Activated T-helper 2 cell treated with anti-CD3 and anti-CD28 coated beads, Interferon-gamma antibody, Interleukin-2, Interleukin-4, amounts not matched to agents 10 μg/mL and 5 μg/mL and 100 μg/mL, durations not matched to agents 14 hours and 24 hours and 36 hours (primary cell): ENCODE data around the gene BARX2. TPM values are rescaled to one million over a fixed set of nuclear protein-coding genes. Genes with fewer than 3 reads are reported as not detected.

ENCODE experiments used
- DNase-seq: peaks from one replicate; pipeline ENCODE4 v3.0.0; 2021; ENCODE audit warnings: low spot score
- H3K27ac Mint-ChIP-seq: one replicate; pipeline ENCODE4 v1.8.0; 2021; ENCODE audit warnings: mixed read lengths
- H3K27me3 Mint-ChIP-seq: one replicate; pipeline ENCODE4 v1.8.0; 2021; ENCODE audit warnings: low read depth, mixed read lengths
- H3K36me3 Mint-ChIP-seq: one replicate; pipeline ENCODE4 v1.8.0; 2021; ENCODE audit warnings: low read depth, mixed read lengths
- H3K4me1 Mint-ChIP-seq: one replicate; pipeline ENCODE4 v1.8.0; 2021; ENCODE audit warnings: low read depth, mixed read lengths
- H3K4me3 Mint-ChIP-seq: one replicate; pipeline ENCODE4 v1.8.0; 2021; ENCODE audit warnings: low read depth, mild to moderate bottlenecking, moderate library complexity, mixed read lengths
- H3K9me3 Mint-ChIP-seq: one replicate; pipeline ENCODE4 v1.8.0; 2021; ENCODE audit warnings: mixed read lengths
- intact Hi-C: fragments of 100-400 bp; cut with micrococcal nuclease; formaldehyde crosslinking; loops from one replicate; pipeline ENCODE4 v1.15.1; 2023
- total RNA-seq: library from RNA; stranded (reverse); gene quantifications from 2 replicates; pipeline ENCODE4 v1.2.3, GENCODE V29; 2022

BARX2 gene
- total RNA-seq, 1 donor from 2014 or later: 4.7 TPM

GRCh38 chr11:129364143-129364654 is 11.4 kb upstream of the BARX2 start:
- no peaks in the 10 kb centered on the region for H3K36me3 Mint-ChIP-seq
- H3K9me3 Mint-ChIP-seq: no peaks in the 10 kb centered on the region
- H3K4me3 Mint-ChIP-seq: no peak overlapping the region
- H3K27me3 Mint-ChIP-seq: peaks cover 46% of the 10 kb centered on the region
- H3K4me1 Mint-ChIP-seq: peaks cover 5% of the 10 kb centered on the region
- no peak overlapping the region for H3K27ac Mint-ChIP-seq
- peak; percentile 74 for DNase-seq
- intact Hi-C loops: loop anchor here (1.0 kb wide), 3 partner anchors 12 to 387 kb away; no protein-coding TSS in a partner anchor

GRCh38 chr11:129365816-129366215 is 9.8 kb upstream of the BARX2 start:
- Mint-ChIP-seq H3K4me3 (no peak overlapping the region), H3K27ac (no peak overlapping the region), H3K27me3 (peaks cover 49% of the 10 kb centered on the region), H3K9me3 (no peaks in the 10 kb centered on the region), H3K36me3 (no peaks in the 10 kb centered on the region), H3K4me1 (peaks cover 5% of the 10 kb centered on the region)
- DNase-seq: no peak
- intact Hi-C loops: no loop called here

GRCh38 chr11:129366737-129367597 is 8.7 kb upstream of the BARX2 start:
- no peak overlapping the region for H3K27ac Mint-ChIP-seq
- peaks cover 60% of the 10 kb centered on the region for H3K27me3 Mint-ChIP-seq
- H3K9me3 Mint-ChIP-seq: no peaks in the 10 kb centered on the region
- H3K4me3 Mint-ChIP-seq: no peak overlapping the region
- no peak for DNase-seq
- H3K36me3 Mint-ChIP-seq: no peaks in the 10 kb centered on the region
- peaks cover 7% of the 10 kb centered on the region for H3K4me1 Mint-ChIP-seq
- intact Hi-C loops: no loop called here

- Mint-ChIP-seq H3K27ac (no peak overlapping the region), H3K4me3 (no peak overlapping the region), H3K9me3 (no peaks in the 10 kb centered on the region), H3K36me3 (no peaks in the 10 kb centered on the region), H3K27me3 (peaks cover 77% of the 10 kb centered on the region), H3K4me1 (peaks cover 13% of the 10 kb centered on the region)
- intact Hi-C loops: no loop called here
- DNase-seq: no peak
Measured at GRCh38 chr11:129368889-129369672, 6.6 kb upstream of the BARX2 start.

GRCh38 chr11:129370715-129371114 is 4.9 kb upstream of the BARX2 start:
- DNase-seq: no peak
- Mint-ChIP-seq H3K36me3 (no peaks in the 10 kb centered on the region), H3K27ac (no peak overlapping the region), H3K4me3 (no peak overlapping the region), H3K9me3 (no peaks in the 10 kb centered on the region), H3K27me3 (peaks cover 88% of the 10 kb centered on the region), H3K4me1 (peaks cover 21% of the 10 kb centered on the region)
- intact Hi-C loops: loop anchor here (5.0 kb wide), 1 partner anchor 253 kb away; no protein-coding TSS in a partner anchor

GRCh38 chr11:129372609-129373488 is 2.8 kb upstream of the BARX2 start:
- Mint-ChIP-seq H3K27ac (no peak overlapping the region), H3K4me3 (peak overlapping the region; percentile 55), H3K4me1 (peaks cover 22% of the 10 kb centered on the region), H3K36me3 (no peaks in the 10 kb centered on the region), H3K9me3 (no peaks in the 10 kb centered on the region), H3K27me3 (peaks cover 86% of the 10 kb centered on the region)
- no peak for DNase-seq
- intact Hi-C loops: loop anchor here (5.0 kb wide), 1 partner anchor 256 kb away; no protein-coding TSS in a partner anchor

GRCh38 chr11:129373489-129373953 is 2.1 kb upstream of the BARX2 start:
- peak overlapping the region; percentile 17 for H3K4me3 Mint-ChIP-seq
- no peak for DNase-seq

GRCh38 chr11:129374081-129374992 is 1.3 kb upstream of the BARX2 start:
- H3K36me3 Mint-ChIP-seq: no peaks in the 10 kb centered on the region
- no peak overlapping the region for H3K27ac Mint-ChIP-seq
- peaks cover 22% of the 10 kb centered on the region for H3K4me1 Mint-ChIP-seq
- peaks cover 85% of the 10 kb centered on the region for H3K27me3 Mint-ChIP-seq
- intact Hi-C loops: loop anchor here (1.0 to 5.0 kb wide), 2 partner anchors 74 to 257 kb away; no protein-coding TSS in a partner anchor
- no peak for DNase-seq
- H3K9me3 Mint-ChIP-seq: no peaks in the 10 kb centered on the region
- H3K4me3 Mint-ChIP-seq: peak overlapping the region; percentile 75

More at GRCh38 chr11:129373489-129373953, 2.1 kb upstream of the BARX2 start:
- Mint-ChIP-seq H3K27me3 (peaks cover 88% of the 10 kb centered on the region), H3K36me3 (no peaks in the 10 kb centered on the region), H3K27ac (no peak overlapping the region), H3K4me1 (peaks cover 22% of the 10 kb centered on the region), H3K9me3 (no peaks in the 10 kb centered on the region)
- intact Hi-C loops: loop anchor here (5.0 kb wide), 1 partner anchor 256 kb away; no protein-coding TSS in a partner anchor

GRCh38 chr11:129374993-129375750 is 476 bp upstream of the BARX2 start:
- H3K36me3 Mint-ChIP-seq: no peaks in the 10 kb centered on the region
- peaks cover 85% of the 10 kb centered on the region for H3K27me3 Mint-ChIP-seq
- peaks cover 22% of the 10 kb centered on the region for H3K4me1 Mint-ChIP-seq
- peak overlapping the region; percentile 75 for H3K4me3 Mint-ChIP-seq
- DNase-seq: no peak
- intact Hi-C loops: loop anchor here (1.0 to 5.0 kb wide), 3 partner anchors 73 to 262 kb away; no protein-coding TSS in a partner anchor
- H3K27ac Mint-ChIP-seq: no peak overlapping the region
- H3K9me3 Mint-ChIP-seq: no peaks in the 10 kb centered on the region

GRCh38 chr11:129376658-129377341 is 1.2 kb downstream of the BARX2 start:
- Mint-ChIP-seq H3K4me1 (peaks cover 22% of the 10 kb centered on the region), H3K4me3 (peak overlapping the region; percentile 77), H3K36me3 (no peaks in the 10 kb centered on the region), H3K27ac (peak overlapping the region; percentile 48), H3K9me3 (no peaks in the 10 kb centered on the region), H3K27me3 (peaks cover 79% of the 10 kb centered on the region)
- DNase-seq: no peak
- intact Hi-C loops: loop anchor here (1.0 to 5.0 kb wide), 4 partner anchors 12 to 374 kb away; no protein-coding TSS in a partner anchor
